ENCODE data around the gene WIPI1.
A peak's percentile ranks its signal among the peaks of the same experiment; 100 is the strongest.
"Not testable (repeated sequence)": the region's sequence is repeated elsewhere in the genome, so short reads cannot be mapped to it uniquely, and the experiment has no call there.

WIPI1 gene, protein sequence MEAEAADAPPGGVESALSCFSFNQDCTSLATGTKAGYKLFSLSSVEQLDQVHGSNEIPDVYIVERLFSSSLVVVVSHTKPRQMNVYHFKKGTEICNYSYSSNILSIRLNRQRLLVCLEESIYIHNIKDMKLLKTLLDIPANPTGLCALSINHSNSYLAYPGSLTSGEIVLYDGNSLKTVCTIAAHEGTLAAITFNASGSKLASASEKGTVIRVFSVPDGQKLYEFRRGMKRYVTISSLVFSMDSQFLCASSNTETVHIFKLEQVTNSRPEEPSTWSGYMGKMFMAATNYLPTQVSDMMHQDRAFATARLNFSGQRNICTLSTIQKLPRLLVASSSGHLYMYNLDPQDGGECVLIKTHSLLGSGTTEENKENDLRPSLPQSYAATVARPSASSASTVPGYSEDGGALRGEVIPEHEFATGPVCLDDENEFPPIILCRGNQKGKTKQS

DNA sequence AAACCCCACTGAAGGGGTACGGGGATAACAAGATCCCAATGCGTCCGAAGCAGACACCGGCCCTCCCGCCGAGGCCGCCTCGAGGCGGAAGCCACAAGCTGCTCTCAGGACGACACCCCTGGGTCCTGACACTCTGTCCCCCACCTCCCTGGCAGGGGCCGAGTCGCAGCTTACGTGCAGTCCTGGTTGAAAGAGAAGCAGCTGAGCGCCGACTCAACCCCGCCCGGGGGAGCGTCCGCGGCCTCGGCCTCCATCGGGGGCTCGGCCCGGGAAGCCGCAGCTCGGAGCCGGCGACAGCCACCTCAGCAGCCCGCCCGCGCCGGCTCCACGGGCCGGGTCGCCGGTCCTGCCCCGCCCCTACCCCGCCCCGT, at the start of gene WIPI1:
WIPI1 (minus strand) TSS at position 329 of the 371 bp plus-strand sequence; CDS start at position 254, 75 bp downstream.
- DNase-seq, result no peak

DNA sequence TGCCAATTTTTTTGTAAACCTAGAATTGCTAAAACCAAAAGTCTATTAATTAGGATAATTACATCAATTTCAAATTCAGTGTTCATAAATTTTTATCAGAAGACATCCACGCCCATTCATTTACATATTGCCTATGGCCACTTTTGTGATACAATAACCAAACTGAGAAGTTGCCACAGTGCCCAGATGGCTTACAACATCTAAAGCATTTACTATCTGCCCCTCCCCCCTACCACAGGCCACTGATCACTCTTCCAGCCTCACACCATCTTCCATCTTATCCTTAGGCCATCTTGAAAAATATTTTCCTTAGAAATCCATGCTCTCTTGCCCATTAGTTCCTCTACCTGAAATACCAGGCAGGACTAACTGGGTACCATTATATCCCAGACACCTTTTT, 48.7 kb upstream of the WIPI1 start:
- DNase-seq, result no peak

DNA sequence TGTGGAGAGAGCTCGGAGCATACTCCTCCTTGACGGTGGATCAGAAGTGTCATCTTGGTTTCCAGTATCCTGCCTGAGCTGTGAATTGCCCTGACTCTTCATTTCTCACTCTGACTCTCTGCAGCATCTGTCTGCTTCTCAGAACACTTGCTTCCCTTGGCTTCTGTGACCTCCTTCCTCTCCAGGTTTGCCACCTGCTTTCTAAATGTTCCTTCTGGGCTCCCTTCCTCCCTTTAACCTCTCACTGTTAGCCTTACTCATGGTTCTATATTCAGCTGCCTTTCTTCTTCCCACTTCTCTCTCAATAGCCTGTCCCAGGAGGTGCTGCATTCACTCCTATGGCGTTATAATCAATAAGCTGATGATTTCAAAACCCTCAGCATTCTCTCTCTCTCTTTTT, 43.8 kb upstream of the WIPI1 start:
- DNase-seq, result no peak

DNA sequence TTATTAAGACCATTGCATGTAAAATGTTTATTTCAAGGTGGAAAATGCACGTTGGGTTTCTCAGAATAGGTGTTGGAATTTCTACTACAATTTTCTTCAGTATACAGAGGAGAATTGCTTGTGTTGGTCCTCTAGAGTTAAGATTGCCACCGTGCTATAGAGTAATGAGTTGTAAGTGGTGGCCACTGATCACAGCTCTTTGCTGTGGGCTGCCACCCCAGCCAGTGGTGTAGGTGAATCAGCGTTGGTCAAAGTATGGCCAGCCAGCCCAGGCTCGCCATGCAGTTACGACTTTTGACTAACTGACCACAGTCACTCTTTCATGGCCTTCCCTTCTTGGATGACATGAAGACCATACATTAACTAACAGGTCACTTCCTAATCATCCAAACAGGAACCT, 42.3 kb upstream of the WIPI1 start:
- no peak for DNase-seq

DNA sequence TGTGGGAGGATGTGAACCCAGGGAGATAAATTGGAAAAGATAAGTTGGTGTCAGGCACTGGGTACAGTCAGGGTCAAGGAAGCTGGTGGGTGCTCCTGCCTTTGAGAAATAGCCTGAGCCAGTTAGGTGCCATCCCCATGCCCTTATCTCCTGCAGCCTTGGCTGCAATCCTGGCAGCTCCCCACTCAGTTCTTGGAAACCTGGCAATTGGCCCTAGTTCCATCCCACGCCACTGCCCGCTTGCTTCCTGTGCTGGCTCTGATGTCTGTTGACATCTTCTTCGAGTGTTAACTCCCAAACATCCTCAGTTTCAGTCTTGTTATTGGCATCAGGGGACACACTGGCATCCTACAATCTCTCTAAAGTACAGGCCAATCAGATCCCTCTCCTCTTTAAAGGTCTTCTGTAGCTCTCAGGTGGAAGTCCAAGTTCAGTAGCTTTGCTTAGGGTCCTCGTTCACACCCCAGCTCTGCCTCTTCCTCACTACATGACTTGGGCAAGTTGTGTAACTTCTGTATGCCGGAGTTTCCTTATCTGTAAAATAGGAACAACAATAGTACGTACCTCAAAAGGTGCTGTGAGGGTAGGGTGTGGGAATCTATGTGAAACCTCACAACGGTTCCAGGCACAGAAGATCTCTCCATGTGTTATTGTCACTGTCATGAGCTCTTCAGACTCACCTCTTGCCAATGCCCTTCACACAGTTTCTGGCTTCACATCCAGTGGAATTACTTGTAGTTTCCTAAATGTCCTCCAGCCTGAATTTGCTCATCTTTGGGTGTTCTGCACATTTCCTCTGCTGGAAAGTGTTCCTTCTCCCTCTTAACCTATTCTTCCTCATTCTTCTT, 41.4 kb upstream of the WIPI1 start:
- DNase-seq, result no peak

DNA sequence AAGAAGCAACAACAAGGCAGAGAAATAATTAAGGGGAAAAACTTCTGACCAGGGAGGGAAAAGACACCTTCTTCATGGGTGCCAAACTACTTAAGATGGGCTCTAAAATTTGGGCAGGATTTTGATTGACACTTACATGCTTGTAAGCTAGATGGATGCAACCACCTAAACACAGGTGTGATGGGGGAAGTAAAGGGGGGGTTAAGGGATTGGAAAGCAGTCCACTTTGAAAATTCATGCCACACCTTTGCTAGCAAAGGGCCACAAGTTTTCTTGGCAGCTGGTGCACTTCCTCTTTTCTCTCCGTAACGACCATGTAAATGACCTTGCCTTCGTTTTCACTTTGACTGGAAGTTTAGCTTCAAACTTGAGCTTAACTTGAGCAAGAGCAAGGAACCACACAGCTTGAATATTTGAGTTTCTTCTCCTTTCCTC, 40.6 kb upstream of the WIPI1 start:
- peak; percentile 59 for DNase-seq

DNA sequence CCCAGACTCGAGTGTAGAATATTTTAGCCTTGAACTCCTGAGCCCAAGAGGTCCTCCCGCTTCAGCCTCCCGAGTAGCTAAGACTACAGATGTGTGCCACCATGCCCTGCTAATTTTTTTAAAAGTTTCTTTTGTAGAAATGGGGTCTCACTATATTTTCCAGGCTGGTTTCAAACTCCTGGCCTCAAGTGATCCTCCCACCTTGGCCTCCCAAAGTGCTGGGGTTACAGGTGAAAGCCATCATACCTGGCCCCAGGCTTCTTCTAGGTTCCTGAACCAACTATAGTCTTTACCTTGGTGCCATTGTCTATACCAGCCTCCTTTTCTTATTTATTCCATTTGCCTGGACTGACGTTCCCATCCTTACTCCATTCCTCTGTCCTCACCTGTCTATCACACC, 37.8 kb upstream of the WIPI1 start:
- DNase-seq, result no peak

DNA sequence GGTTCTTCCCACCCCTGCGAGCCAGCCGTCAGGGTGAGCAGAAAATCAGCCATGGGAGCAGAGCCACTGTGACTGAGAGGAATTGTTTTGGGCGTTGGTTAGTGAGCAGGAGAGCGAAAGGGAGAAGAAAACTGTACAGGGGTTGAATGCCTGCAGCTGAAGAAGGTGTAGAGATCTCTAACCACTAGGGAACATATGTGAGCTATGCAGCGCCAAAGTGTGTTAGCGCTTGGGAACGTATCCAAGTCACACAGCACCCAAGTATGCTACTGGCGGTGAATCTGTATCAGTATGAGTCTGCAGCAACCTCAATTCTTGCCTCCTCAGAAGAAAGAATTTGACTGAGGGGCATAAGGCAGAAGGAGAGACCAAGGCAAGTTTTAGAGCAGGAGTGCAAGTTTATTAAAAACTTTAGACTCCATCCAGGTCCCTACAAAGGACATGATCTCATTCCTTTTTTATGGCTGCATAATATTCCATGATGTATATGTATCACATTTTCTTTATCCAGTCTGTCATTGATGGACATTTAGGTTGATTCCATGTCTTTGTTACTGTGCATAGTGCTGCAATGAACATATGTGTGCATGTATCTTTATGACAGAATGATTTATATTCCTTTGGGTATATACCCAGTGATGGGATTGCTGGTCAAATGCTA, 35.2 kb upstream of the WIPI1 start:
- DNase-seq, result not testable (repeated sequence)

DNA sequence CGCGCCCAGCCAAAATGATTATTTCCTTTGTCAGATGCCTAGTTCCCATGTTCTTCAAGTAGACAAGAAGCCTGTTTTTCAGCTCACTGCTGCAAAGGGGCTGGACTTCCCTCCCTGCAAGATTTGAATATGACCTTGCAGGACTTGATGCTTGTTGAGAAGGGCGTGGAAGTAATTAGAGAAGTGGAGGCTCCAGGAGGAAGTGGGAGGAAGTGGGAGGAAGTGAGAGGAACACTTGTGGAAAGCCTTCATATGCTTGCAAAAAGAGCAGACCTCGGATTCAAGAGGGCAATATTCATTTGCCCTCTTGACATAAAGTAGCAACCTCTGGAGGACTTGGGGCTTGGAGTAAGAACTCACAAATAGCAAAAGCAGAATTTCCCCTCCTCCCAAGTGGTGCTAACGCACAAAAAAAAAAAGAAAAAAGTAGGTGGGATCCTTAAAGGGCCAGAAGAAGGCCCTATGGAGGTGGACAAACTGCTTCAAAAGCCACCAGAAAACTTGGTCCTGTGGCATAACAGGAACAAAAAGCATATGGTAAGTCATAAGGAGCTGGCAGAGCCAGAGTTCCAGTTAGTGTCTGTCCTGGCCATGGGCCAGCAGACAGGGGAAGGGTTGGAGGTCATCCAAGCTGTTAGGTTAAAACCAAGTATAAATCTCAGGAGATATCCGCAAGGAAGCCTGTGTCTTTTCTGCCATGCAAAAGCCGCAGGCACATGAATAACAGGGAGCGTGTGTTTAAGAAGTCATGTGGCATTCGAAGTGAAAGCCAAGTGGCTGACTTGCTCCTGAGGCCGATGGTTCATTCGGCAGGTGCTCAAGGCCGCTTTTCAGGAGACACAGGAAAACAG, 34.3 kb upstream of the WIPI1 start:
- DNase-seq, result peak; percentile 56

DNA sequence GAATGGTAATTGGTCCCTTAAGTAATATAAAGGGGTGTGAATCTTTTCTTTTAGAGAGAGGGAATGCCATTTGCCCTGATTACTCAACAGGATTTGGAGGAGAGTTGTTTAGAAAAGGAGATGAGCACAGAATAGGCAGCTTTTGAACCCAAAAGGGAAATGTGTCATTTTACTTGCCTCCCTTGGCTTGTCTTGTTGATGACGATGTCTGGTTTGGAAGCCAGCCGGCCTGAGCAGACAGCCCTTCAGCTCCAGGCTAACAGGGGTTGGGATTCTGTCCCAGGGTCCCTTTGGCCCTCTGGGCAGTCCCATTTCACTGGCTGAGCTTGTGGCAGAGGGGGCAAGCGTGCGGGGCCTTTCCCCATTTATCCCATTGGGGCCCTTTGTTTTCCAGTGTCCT, 32.6 kb upstream of the WIPI1 start:
- no peak for DNase-seq

DNA sequence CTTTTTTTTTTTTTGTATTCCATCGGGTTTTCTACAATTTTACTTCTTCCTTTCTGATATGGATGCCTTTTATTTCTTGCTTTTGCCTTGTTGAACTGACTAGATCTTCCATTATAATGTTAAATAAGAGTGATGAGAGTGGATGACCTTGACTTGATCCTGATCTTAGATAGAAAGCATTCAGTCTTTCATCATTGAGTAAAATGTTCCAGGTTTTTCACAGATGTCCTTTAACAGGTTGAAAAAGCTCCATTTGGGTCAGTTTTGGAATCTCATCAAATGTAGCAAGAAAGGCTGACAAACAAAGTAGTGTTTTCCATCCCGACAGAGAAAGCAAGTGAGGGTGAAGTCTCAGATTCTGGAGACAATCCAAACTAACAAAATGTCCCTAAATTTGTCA, 27.2 kb upstream of the WIPI1 start:
- DNase-seq, result no peak

DNA sequence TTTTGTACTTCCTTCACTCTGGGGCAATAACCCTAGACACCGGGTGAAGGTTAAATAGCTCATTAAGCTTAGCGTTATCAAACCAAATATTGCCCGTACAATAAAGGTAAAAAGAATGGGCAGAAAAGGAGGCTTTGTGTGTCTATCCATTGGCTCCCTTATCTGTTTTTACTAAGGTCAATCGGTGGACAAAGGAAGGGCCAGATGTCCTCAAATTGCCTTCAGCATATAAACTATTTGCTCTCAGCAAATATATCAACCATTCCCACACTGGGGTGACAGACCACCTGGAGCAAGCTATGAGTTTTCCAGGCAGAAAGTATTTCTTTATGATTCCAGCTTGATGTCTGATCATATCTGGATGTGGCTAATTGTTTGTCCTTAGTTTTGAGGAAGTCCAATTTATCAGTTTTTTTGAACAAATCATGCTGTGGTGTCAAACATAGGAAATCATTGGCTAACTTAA, 25.3 kb upstream of the WIPI1 start:
- no peak for DNase-seq

DNA sequence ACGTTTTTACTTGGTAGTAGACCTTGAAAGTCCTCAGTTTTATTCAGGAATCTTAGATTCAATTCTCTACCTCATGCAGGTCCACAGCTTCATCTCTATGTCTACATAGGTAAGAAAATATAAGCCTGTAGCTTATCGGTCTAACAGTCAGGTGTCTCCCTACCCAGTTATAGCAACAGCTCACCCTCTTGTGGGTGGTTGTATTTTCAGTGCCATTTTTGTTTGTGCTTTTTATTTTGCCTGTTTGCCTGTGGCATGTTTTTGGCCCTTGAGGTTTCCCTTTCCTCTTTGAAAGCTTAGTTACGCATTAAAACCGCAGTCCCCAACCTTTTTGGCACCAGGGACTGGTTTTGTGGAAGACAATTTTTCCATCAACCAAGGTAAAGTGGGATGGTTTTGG, 23.6 kb upstream of the WIPI1 start:
- no peak for DNase-seq

DNA sequence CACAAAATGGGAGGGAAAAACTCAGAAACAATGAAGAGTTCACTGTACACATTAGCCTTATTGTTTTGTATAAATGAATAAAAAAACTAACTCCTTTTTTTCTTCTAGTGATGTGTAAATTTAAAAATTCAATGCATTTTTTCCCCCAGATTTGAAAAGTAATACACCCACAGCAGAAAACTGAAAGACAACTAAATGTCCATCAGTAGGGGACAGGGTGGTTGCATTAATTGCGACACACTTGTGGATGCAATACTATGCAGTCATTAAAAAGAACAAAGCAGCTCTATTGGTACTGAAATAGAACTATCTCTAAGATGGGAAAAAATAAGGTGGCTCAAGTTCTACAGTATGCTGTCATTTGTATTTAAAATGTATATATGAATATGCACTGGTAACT, 13.7 kb upstream of the WIPI1 start:
- DNase-seq, result no peak

DNA sequence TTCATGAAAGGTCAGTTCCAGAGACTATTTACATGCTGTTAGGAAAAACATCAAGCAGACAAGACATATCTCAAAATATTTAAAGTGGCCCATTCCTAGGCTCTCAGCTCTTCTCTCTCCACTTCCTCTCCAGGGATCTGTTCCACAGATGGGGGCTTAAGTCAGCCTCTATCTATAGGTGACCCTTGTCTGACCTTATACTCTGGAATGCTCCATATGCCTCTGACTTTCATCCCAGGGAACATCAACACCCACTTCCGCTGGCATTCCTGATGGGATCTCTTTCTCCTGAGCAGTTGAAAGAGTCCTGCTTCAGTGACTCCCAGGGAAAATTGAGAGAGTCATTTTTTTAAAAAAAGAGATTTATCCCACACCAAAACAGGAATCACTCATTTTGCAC, 11.5 kb upstream of the WIPI1 start:
- no peak for DNase-seq

DNA sequence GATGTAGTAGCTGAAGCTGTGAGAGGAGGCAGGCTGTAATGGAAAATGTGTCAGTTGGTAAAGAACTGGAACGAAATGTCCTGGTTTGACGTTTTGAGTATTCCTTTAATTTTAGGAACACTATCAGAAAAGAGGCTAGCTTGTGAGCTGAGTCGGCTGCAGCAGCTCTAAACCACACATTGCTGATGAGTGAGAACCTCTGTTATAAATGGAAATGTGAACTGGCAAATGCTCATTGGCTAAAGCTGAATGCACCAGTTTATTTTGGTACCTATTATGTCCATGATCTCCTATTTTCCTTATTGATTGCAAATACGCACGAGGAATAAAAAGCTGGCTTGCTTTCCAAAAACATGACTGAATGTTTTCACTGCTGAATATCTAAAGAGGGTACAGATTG, 11.0 kb upstream of the WIPI1 start:
- DNase-seq, result no peak

DNA sequence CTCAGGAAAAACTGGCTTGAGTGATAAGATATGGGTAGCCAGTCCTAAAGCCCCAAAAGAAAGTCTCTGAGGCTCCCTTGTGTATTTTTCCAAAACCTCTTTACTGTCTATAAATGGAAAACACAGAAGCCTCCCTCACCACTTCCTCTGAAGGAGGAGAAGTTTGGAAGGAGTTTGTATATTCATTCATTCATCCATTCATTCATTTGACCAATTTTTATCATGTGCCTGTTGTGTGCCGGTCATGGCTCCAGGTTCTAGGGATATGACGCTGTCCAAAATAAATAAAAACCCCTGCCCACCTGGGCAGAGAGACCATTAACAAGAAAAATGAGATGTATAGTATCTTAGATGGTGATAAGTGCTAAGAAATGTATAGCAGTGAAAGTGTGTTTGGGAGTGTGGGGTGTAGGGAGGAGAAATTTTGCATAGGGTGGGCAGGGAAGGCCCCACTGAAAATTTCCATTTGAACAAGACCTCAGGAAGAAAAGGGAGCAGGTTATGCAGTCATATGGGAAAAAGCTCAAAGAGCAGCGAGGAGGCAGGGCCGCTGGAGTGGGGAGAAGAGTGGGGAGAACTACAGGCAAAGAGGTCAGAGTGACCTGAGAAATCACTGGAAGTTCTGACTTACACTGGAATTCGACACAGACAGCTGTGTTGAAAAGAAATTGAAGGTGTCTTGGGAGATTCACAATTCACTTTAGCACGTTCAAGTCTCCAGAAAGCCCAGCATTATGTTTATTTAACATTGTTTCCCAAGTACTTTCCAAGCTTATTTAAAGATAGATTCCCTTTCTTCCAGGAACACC, 6.1 kb upstream of the WIPI1 start:
- DNase-seq, result no peak

DNA sequence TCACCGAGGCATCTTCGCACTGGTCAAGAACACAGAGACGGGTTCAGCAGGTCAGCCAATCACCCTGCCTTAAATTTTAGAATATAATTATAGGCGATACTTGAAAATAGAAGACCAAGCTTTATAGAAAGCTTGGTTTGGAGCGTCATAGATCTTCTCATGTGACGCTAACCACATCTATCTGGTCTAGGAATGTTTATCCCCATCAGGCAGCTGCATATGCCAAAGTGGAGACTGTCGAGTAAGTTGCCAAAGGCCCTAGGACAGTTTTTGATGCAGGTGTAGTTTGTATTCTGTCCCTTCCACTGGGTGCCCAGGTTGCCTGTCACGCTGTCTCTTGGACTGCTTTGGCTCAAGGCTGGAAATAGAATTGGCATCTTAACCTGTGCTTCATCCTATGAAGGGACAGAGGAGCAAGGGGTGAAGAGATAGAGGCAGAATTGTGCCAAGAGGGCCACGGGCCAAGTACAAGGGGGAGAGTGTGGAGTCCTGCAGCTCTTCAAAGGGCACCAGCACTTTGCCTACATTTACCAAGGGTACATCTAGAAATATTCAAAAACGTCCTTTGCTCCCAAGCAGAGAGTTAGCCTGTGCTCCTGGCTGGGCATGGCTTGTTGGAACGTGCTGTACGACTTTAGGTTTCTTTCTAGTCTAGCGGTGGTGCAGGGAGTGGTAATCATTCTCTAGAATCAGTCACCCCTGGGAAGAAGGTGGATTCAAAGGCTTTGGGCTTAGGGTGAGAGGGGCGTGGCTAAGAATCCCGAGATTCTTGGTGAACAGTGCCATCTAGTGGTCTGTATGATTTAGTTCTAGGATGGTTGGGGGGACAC, 5.3 kb upstream of the WIPI1 start:
- peak; percentile 72 for DNase-seq

DNA sequence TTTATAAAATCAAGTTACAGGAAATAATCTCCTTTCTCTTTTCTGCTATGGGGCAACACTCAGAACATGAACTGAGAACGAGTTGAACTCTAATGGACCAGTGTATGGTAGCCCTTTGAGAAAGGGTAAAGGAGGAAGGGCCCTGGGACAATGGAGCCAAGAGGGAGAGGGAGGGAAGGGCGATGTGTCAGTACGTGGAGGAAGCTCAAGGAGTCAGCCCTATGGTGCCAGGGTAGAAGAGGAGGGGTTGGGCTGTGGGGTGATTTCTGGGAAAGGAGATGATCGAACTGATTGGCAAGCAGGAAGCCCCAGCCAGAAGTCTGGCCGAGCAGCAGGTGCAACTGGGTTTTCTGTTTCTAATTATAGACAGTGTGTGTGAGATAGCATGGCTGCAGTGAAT, 4.3 kb upstream of the WIPI1 start:
- peak; percentile 45 for DNase-seq

DNA sequence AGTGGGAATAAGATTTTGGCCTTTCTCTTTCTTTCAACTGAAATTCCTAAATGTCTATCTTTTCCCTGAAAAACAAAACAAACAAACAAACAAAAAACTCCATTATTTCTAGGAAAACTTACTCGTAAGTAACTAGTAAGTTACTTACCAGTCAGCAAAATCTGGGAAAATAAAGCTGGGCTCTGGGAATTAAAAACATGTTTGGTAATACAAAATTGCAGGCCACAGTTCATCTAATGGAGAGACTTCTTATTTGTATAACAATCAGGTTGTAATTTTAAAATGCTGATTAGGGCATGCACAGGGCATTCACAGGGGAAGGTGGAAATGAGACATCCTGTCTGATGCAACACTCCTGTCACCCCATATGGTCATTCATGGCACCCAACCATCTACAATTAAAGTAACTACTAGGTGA, 3.8 kb upstream of the WIPI1 start:
- DNase-seq, result no peak

DNA sequence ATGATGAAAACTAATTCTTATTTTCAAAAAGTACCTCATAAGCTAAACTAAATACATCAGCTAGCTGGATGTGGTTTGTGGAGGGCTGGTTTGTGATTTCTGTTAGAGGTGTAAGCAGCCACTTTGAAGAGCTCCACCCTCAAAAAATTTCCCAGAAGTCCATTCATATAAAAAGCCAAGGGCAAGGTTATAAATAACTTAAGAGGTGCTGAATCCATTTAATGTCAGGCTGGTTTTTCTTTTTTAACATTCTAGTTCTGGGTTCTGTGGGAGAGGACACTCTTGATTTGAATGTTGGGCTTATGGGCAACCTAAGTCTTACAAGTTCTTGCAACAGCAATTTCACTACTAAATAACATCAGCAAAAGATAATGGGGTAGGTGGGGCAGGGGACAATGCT, 3.4 kb upstream of the WIPI1 start:
- DNase-seq, result peak; percentile 28

Data from CD4-positive, alpha-beta T cell treated with Interleukin-15 for 1 hour (primary cell).